Tibial artery (tissue), 4 donors: Measurements from ENCODE around the gene NHERF1.
A peak's percentile ranks its signal among the peaks of the same experiment; 100 is the strongest.

Source experiments
- DNase-seq, 2 donors: peaks; one replicate each; pipeline ENCODE4 v3.0.0-alpha.2; 2019
- H3K27ac ChIP-seq, 2 donors: fragments of 200-600 bp; sonication (generic) in 1 of 2; 1 replicate in 1 of 2; 2 replicates in 1 of 2; pipeline ENCODE4 v1.5.1; 2018 to 2019; ENCODE audit warnings: mild to moderate bottlenecking in 1 of 2
- H3K27me3 ChIP-seq, 2 donors: fragments of 200-600 bp; sonication (generic) in 1 of 2; one replicate each; pipeline versions ENCODE4 v1.5.1 to v1.6.0; 2016 to 2019
- H3K36me3 ChIP-seq, 3 donors: fragments of 200-600 bp; sonication (generic) in 2 of 3; one replicate each; pipeline ENCODE4 v1.5.1; 2016 to 2019; ENCODE audit warnings: mild to moderate bottlenecking in 2 of 3
- H3K4me1 ChIP-seq, 4 donors: fragments of 200-600 bp; sonication (generic) in 2 of 4; 1 replicate in 3 of 4; 2 replicates in 1 of 4; pipeline ENCODE4 v1.5.1; 2016 to 2019
- H3K4me3 ChIP-seq, 2 donors: fragments of 200-600 bp; sonication (generic) in 1 of 2; 1 replicate in 1 of 2; 2 replicates in 1 of 2; pipeline ENCODE4 v1.5.1; 2018 to 2019; ENCODE audit warnings: mild to moderate bottlenecking in 2 of 2
- H3K9me3 ChIP-seq, 3 donors: fragments of 200-600 bp; sonication (generic) in 1 of 3; one replicate each; pipeline ENCODE4 v1.5.1; 2016 to 2019
- intact Hi-C: fragments of 100-400 bp; cut with DNase I; formaldehyde crosslinking; loops from one replicate; pipeline ENCODE4 v1.15.0; 2023; ENCODE audit warnings: low total_unique reads
- TF ChIP-seq, protein P1 (sequence below), 2 experiments: fragments of 200-600 bp in 1 of 2; fragments of 450-650 bp in 1 of 2; IDR thresholded peaks; one replicate each; pipeline ENCODE4 v1.5.1; 2017 to 2019; ENCODE audit warnings: antibody characterized with exemption in 2 of 2, mild to moderate bottlenecking in 1 of 2, moderate library complexity in 1 of 2

The NHERF1 gene

GRCh38 chr17:74748529-74749278 is at the start of gene NHERF1:
TSS of gene NHERF1 (plus strand) at chr17:74748628. CDS start at chr17:74748847, 219 bp downstream.
- peak within 1 kb of the TSS; percentile 80 to 89 for H3K27ac ChIP-seq
- intact Hi-C loops: loop anchor here (2.0 kb wide), 1 partner anchor 28 kb away; the partner anchor contains the start of gene NAT9

GRCh38 chr17:74699236-74699635 is 49.2 kb upstream of the NHERF1 start:
- Histone ChIP-seq H3K9me3 (no peaks in the 10 kb centered on the region), H3K4me1 (no peaks in the 10 kb centered on the region), H3K27me3 (peaks cover 0 to 29% of the 10 kb centered on the region in 2 donors), H3K4me3 (no peak overlapping the region), H3K36me3 (no peaks in the 10 kb centered on the region), H3K27ac (no peak overlapping the region)
- TF ChIP-seq, protein P1, sequence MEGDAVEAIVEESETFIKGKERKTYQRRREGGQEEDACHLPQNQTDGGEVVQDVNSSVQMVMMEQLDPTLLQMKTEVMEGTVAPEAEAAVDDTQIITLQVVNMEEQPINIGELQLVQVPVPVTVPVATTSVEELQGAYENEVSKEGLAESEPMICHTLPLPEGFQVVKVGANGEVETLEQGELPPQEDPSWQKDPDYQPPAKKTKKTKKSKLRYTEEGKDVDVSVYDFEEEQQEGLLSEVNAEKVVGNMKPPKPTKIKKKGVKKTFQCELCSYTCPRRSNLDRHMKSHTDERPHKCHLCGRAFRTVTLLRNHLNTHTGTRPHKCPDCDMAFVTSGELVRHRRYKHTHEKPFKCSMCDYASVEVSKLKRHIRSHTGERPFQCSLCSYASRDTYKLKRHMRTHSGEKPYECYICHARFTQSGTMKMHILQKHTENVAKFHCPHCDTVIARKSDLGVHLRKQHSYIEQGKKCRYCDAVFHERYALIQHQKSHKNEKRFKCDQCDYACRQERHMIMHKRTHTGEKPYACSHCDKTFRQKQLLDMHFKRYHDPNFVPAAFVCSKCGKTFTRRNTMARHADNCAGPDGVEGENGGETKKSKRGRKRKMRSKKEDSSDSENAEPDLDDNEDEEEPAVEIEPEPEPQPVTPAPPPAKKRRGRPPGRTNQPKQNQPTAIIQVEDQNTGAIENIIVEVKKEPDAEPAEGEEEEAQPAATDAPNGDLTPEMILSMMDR (IDR thresholded peaks at IDR 0.05): no peak
- no peak for DNase-seq
- intact Hi-C loops: no loop called here

More at GRCh38 chr17:74748529-74749278, at the start of gene NHERF1:
- DNase-seq: peak; percentile 95 to 97
- Histone ChIP-seq H3K4me1 (peaks cover 0 to 43% (median 36%) of the 10 kb centered on the region in 4 donors), H3K27me3 (no peaks in the 10 kb centered on the region), H3K4me3 (peak within 1 kb of the TSS; percentile 95 to 98), H3K9me3 (no peaks in the 10 kb centered on the region), H3K36me3 (no peaks in the 10 kb centered on the region)
- TF ChIP-seq, protein P1 (IDR thresholded peaks at IDR 0.05): no peak

DNA sequence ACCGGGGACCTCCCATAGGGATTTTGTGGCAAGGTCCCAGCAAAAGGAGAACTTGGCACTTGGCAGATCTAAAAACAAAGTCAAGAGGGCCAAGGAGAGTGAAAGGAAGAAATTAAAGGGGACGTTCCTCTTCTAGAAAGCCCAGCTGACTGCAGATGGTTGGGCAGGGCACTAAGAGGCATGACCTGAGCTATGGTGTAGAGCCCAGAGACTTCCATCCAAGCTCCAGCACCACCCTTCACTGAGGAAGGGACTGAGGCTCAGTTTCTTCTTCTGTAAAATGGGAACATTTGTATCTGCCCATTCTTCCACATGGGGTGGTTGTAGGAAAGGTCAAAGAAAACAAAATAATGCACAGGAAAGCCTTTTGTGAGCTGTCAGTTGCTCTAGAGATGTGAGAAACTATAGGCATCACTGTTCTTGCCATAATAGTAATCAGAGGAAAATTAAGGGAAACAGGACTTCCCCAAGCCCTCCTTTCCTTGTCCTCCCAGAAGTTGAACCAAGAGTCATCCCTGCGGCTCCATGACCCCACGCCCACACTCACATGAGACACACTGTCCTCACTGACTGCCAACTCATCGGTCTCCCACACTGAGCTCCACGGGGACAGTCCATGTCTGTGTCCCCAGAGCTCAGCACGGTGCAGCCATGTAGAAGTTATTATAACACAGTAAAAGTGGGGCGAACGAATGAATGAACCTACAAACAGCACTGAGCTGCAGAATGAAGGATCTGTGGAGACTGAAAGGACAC is 46.1 kb upstream of the NHERF1 start:
- Histone ChIP-seq H3K27ac (no peak overlapping the region), H3K4me3 (no peak overlapping the region), H3K27me3 (peaks cover 0 to 15% of the 10 kb centered on the region in 2 donors), H3K4me1 (no peaks in the 10 kb centered on the region), H3K9me3 (no peaks in the 10 kb centered on the region), H3K36me3 (no peaks in the 10 kb centered on the region)
- no peak for DNase-seq
- TF ChIP-seq, protein P1 (IDR thresholded peaks at IDR 0.05): no peak
- intact Hi-C loops: no loop called here

- no peak for DNase-seq
- no peak overlapping the region for H3K27ac ChIP-seq
- TF ChIP-seq, protein P1 (IDR thresholded peaks at IDR 0.05): no peak
- no peak overlapping the region for H3K4me3 ChIP-seq
- intact Hi-C loops: no loop called here
- H3K4me1 ChIP-seq: no peaks in the 10 kb centered on the region
- H3K36me3 ChIP-seq: no peaks in the 10 kb centered on the region
- no peaks in the 10 kb centered on the region for H3K9me3 ChIP-seq
- H3K27me3 ChIP-seq: peaks cover 0 to 13% of the 10 kb centered on the region in 2 donors
Observed at GRCh38 chr17:74703311-74703710, 45.1 kb upstream of the NHERF1 start.

- no peaks in the 10 kb centered on the region for H3K36me3 ChIP-seq
- no peaks in the 10 kb centered on the region for H3K4me1 ChIP-seq
- H3K4me3 ChIP-seq: no peak overlapping the region
- TF ChIP-seq, protein P1 (IDR thresholded peaks at IDR 0.05): no peak
- H3K27me3 ChIP-seq: peaks cover 0 to 13% of the 10 kb centered on the region in 2 donors
- H3K9me3 ChIP-seq: no peaks in the 10 kb centered on the region
- intact Hi-C loops: no loop called here
- DNase-seq: no peak
- no peak overlapping the region for H3K27ac ChIP-seq
Observed at GRCh38 chr17:74704544-74704943, 43.9 kb upstream of the NHERF1 start.
